ENCODE results near the gene MAP4K4.

GRCh38 chr2:101775092-101775491 is 77.6 kb downstream of the MAP4K4 start:
- TF ChIP-seq CTCF (IDR thresholded peaks at IDR 0.05) (no peak), POLR2A (IDR thresholded peaks at IDR 0.05) (no peak)

Data from thyroid gland (tissue), 4 donors.